Measurements from ENCODE around the gene ABHD14A. TPM values are rescaled to one million over a fixed set of nuclear protein-coding genes. Genes with fewer than 3 reads are reported as not detected.

The ABHD14A gene
- total RNA-seq, 4 donors from 2014 or later, result 20.1 to 52.7 (median 22.6) TPM

GRCh38 chr3:51948016-51948580 is 26.8 kb upstream of the ABHD14A start:
- no peaks in the 10 kb centered on the region for H3K27me3 ChIP-seq
- H3K36me3 ChIP-seq, result peaks cover 0 to 43% (median 5%) of the 10 kb centered on the region in 3 donors
- DNase-seq (ENCODE audit: low spot score in 2 of 2), result no peak
- TF ChIP-seq POLR2A (IDR thresholded peaks at IDR 0.05) (no peak), CTCF (IDR thresholded peaks at IDR 0.05) (no peak), EP300 (IDR thresholded peaks at IDR 0.05) (no peak)
- no peak overlapping the region for H3K4me3 ChIP-seq
- H3K4me1 ChIP-seq, result peaks cover 1 to 10% (median 5%) of the 10 kb centered on the region in 4 donors
- H3K27ac ChIP-seq, result no peak overlapping the region
- no peaks in the 10 kb centered on the region for H3K9me3 ChIP-seq
- WGBS, 2 donors, result 86 to 93% methylated on average over 10 of the region's 10 CpGs

GRCh38 chr3:51949121-51949520 is 25.7 kb upstream of the ABHD14A start:
- Histone ChIP-seq H3K4me3 (no peak overlapping the region), H3K27me3 (no peaks in the 10 kb centered on the region), H3K36me3 (peaks cover 0 to 42% (median 5%) of the 10 kb centered on the region in 3 donors), H3K9me3 (no peaks in the 10 kb centered on the region), H3K4me1 (no peaks in the 10 kb centered on the region), H3K27ac (no peak overlapping the region)
- no peak for TF ChIP-seq CTCF (IDR thresholded peaks at IDR 0.05)
- no peak for TF ChIP-seq EP300 (IDR thresholded peaks at IDR 0.05)
- no peak for TF ChIP-seq POLR2A (IDR thresholded peaks at IDR 0.05)
- no peak for DNase-seq (ENCODE audit: low spot score in 2 of 2)
- 84 to 96% methylated on average over 5 of the region's 5 CpGs for WGBS, 2 donors

- Histone ChIP-seq H3K9me3 (no peaks in the 10 kb centered on the region), H3K36me3 (peaks cover 0 to 24% (median 3%) of the 10 kb centered on the region in 3 donors), H3K4me3 (no peak overlapping the region), H3K27ac (no peak overlapping the region), H3K27me3 (no peaks in the 10 kb centered on the region), H3K4me1 (peaks cover 0 to 8% (median 3%) of the 10 kb centered on the region in 4 donors)
- no peak for DNase-seq (ENCODE audit: low spot score in 2 of 2)
- TF ChIP-seq CTCF (IDR thresholded peaks at IDR 0.05), result no peak
- 87 to 91% methylated on average over 2 of the region's 2 CpGs for WGBS, 2 donors
Observed at GRCh38 chr3:51950899-51951298, 24.0 kb upstream of the ABHD14A start.

GRCh38 chr3:51953445-51953844 is 21.4 kb upstream of the ABHD14A start:
- no peak overlapping the region for H3K27ac ChIP-seq
- WGBS, 2 donors, result 60 to 71% methylated on average over 3 of the region's 3 CpGs
- no peak for DNase-seq (ENCODE audit: low spot score in 2 of 2)
- no peaks in the 10 kb centered on the region for H3K9me3 ChIP-seq
- no peak for TF ChIP-seq EP300 (IDR thresholded peaks at IDR 0.05)
- TF ChIP-seq CTCF (IDR thresholded peaks at IDR 0.05), result no peak
- no peak for TF ChIP-seq POLR2A (IDR thresholded peaks at IDR 0.05)
- H3K36me3 ChIP-seq, result peaks cover 0 to 24% (median 0%) of the 10 kb centered on the region in 3 donors
- no peak overlapping the region for H3K4me3 ChIP-seq
- peaks cover 0 to 22% (median 10%) of the 10 kb centered on the region in 4 donors for H3K4me1 ChIP-seq
- H3K27me3 ChIP-seq, result no peaks in the 10 kb centered on the region

- H3K4me1 ChIP-seq, result peaks cover 0 to 22% (median 10%) of the 10 kb centered on the region in 4 donors
- H3K36me3 ChIP-seq, result peaks cover 0 to 24% (median 0%) of the 10 kb centered on the region in 3 donors
- no peak for TF ChIP-seq CTCF (IDR thresholded peaks at IDR 0.05)
- no peak for TF ChIP-seq POLR2A (IDR thresholded peaks at IDR 0.05)
- no peak for TF ChIP-seq EP300 (IDR thresholded peaks at IDR 0.05)
- no peaks in the 10 kb centered on the region for H3K27me3 ChIP-seq
- no peak overlapping the region for H3K27ac ChIP-seq
- H3K9me3 ChIP-seq, result no peaks in the 10 kb centered on the region
- H3K4me3 ChIP-seq, result no peak overlapping the region
- WGBS, 2 donors, result 70 to 78% methylated on average over 6 of the region's 6 CpGs
- DNase-seq (ENCODE audit: low spot score in 2 of 2), result no peak
Observed at GRCh38 chr3:51954105-51954504, 20.8 kb upstream of the ABHD14A start.

Measured in tibial nerve (tissue), 4 donors.